GM10266 (cell line): ENCODE results near the gene DOCK2.
"Not testable (repeated sequence)": the region's sequence is repeated elsewhere in the genome, so short reads cannot be mapped to it uniquely, and the experiment has no call there.

Source experiments
- DNase-seq: peaks from one replicate; pipeline ENCODE4 v3.0.0; 2012; ENCODE audit errors: extremely low spot score
- TF ChIP-seq, protein P1 (sequence below): IDR thresholded peaks from 2 replicates; pipeline ENCODE4 v1.5.1; 2012; ENCODE audit warnings: mild to moderate bottlenecking, low read depth; ENCODE audit not compliant: control insufficient read depth, insufficient read depth; ENCODE audit errors: missing control alignments

Gene DOCK2

DNA sequence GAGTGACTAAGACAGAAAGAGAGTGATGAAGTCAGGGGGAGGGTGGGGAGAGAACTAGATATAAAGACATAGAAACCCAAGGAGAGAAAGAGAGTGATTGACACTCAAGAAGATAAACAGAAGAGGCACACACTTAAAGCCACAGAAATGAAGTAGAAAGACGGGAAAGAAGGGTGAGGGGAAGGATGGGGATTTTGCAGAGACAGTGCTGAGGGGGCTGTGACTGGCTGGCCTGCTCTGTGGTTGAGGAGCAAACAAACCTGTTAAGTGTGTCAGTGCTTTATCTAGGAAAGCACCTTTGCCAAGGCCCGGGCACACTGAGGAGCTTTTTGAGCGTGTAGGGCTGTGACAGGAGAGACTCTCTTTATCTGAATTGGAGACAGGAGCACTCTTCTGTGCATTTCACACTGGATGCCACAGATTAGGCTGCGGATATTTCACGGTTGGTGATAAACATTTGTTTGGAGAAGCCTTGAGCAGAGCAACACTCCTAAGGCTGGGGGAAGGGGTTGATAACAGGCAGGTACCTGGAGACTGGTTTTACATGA, 109.1 kb downstream of the DOCK2 start:
- DNase-seq: peak; percentile 11
- TF ChIP-seq, protein P1, sequence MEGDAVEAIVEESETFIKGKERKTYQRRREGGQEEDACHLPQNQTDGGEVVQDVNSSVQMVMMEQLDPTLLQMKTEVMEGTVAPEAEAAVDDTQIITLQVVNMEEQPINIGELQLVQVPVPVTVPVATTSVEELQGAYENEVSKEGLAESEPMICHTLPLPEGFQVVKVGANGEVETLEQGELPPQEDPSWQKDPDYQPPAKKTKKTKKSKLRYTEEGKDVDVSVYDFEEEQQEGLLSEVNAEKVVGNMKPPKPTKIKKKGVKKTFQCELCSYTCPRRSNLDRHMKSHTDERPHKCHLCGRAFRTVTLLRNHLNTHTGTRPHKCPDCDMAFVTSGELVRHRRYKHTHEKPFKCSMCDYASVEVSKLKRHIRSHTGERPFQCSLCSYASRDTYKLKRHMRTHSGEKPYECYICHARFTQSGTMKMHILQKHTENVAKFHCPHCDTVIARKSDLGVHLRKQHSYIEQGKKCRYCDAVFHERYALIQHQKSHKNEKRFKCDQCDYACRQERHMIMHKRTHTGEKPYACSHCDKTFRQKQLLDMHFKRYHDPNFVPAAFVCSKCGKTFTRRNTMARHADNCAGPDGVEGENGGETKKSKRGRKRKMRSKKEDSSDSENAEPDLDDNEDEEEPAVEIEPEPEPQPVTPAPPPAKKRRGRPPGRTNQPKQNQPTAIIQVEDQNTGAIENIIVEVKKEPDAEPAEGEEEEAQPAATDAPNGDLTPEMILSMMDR: no peak

DNA sequence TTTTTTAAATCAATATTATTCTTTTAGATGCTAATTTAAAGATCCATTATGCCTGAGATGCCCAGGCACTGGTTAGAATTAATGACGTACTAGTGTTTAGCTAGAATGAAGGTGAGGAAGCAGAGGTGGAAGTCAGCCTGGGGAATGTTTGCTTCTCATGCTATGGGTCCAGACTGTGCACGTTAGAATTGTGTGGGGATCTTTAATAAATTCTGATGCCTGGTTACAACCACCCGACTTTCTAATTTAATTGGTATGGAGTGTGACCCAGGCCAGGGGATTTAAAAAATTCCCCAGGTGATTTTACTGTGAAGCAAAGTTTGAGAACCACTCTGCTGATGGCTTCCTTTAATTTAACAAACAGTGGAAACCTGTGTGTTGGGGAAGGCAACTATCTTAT, 111.1 kb downstream of the DOCK2 start:
- no peak for DNase-seq

DNA sequence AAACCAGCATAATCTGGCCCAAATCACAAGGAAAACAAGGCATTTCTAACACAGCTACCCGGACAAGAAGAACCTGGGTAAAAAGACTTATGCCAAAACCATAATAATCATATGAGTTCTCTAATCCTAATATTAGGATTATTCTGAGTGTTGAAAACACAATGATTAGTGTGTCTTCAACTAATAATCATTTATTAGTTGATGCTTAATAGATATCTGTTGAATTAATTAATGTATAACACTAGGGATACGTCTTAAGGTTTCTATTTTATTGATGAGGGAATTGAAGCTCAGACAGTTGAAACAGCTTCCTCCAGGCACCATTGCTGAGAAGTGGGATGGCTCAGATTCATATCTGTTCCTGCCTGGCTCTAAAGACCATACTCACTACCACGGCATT, 112.2 kb downstream of the DOCK2 start:
- DNase-seq: no peak
- TF ChIP-seq, protein P1: no peak

More for the DNA sequence above, 111.1 kb downstream of the DOCK2 start:
- TF ChIP-seq, protein P1: no peak

DNA sequence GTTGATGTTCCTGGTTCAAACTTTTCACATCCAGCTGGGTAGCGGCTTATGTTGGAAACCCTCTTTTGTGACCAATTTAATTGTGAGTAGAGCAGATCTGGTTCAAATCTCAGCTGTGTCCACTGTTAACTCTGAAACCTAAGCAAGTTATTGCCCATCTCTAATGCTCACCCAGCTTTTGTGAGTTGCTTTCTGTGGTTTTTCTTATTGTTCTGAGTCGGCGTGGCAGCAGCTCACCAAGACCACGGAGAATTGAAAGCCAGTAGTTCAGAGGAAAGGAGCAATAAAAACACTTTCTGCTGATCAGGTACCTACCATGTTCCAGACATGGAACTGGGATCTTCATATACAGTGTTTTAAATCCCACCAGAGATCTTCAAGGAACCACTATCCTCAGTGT, 114.4 kb downstream of the DOCK2 start:
- DNase-seq: no peak
- TF ChIP-seq, protein P1: no peak

DNA sequence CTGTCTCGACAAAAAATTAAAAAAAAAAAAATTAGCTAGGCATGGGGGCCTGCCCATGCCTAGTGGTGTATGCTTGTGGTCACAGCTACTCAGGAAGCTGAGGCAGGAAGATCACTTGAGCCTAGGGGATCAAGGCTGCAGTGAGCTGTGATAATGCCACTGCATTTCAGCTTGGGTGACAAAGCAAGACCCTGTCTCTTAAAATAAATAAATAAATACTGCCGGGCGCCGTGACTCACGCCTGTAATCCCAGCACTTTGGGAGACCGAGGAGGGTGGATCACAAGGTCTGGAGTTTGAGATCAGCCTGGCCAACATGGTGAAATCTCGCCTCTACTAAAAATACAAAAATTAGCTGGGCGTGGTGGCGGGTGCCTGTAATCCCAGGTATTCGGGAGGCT, 115.5 kb downstream of the DOCK2 start:
- DNase-seq: not testable (repeated sequence)

DNA sequence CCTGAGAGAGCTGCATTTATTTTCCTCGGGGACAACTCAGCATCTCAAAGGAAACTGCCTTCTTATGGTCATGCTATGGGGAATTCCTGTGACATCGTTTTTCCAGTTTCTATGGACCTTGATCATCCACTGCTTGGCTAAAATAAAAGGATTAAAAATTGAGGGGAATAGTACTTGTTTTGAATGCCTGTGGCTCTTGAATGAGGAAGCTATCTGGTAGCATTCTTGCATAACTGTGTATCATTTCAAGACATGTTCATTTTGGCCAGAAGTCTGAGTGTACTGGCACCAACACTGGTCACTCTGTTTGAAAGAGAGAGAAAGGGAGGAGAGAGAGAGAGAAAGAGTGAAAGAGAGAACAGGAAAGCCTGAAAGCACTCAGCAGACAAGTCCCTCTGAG, 116.7 kb downstream of the DOCK2 start:
- TF ChIP-seq, protein P1: no peak
- no peak for DNase-seq

DNA sequence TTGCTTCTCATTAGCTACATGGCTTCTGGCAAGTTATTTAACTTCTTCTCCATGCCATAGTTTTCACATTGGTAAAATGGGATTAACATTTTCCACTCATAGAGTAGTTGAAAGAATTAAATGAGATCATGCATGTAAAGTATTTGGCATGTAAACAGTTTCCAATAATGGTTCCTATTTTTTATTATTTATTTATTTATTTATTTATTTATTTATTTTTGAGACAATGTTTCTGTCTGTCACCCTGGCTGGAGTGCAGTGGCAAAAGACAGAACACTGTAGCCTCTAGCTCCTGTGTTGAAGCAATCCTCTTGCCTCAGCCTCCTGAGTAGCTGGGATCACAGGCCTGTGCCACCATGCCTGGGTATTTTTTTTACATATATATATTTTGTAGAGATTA, 117.7 kb downstream of the DOCK2 start:
- DNase-seq: no peak
- TF ChIP-seq, protein P1: no peak
